GM20000 (cell line): ENCODE results near the gene PSG6.
"Not testable (repeated sequence)": the region's sequence is repeated elsewhere in the genome, so short reads cannot be mapped to it uniquely, and the experiment has no call there.

ENCODE experiments used
- DNase-seq: peaks from one replicate; pipeline ENCODE4 v3.0.0; 2012; ENCODE audit warnings: low spot score
- TF ChIP-seq, protein P1 (sequence below): IDR thresholded peaks from 2 replicates; pipeline ENCODE4 v1.5.1; 2012; ENCODE audit warnings: mild to moderate bottlenecking, control low read depth; ENCODE audit errors: extremely low read depth, missing control alignments

The PSG6 gene

DNA sequence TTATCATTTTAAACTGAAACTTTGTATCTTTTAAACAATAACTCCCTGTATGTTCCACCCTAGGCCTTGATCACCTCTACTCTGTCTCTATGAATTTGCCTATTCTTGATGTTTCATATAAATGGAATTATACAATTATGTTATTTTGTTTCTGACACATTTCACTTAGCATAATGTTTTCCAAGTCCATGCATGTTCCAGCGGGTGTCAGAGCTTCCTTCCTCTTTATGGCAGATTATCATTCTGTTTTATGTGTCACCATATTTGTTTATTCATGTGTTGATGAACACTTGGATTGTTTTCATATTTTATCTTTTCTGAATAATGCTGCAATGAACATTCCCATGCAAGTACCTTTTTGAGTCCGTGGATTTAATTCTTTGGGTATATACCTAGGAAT lies 35.0 kb downstream of the PSG6 start:
- DNase-seq: not testable (repeated sequence)

DNA sequence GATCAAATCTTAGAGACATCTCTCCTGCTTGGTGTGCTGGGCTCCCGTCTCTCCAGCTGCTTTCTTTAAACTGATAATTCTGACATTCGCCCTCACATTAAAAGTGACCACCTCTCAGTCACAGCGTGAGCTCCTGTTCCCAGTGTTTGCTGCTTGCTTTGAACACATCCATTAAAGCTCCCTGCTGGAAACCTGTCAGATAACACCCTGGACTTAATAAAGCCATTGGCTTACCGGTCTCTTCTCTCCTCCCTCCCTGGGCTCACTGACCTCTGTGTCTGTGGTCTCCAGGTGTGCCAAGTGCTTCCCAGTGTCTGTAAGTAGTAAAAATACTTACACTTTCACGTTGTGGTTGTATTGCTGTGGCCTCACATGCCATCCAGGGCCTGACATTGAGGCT lies 35.7 kb downstream of the PSG6 start:
- not testable (repeated sequence) for DNase-seq

GRCh38 chr19:42881279-42881678 lies 36.4 kb downstream of the PSG6 start:
- TF ChIP-seq, protein P1, sequence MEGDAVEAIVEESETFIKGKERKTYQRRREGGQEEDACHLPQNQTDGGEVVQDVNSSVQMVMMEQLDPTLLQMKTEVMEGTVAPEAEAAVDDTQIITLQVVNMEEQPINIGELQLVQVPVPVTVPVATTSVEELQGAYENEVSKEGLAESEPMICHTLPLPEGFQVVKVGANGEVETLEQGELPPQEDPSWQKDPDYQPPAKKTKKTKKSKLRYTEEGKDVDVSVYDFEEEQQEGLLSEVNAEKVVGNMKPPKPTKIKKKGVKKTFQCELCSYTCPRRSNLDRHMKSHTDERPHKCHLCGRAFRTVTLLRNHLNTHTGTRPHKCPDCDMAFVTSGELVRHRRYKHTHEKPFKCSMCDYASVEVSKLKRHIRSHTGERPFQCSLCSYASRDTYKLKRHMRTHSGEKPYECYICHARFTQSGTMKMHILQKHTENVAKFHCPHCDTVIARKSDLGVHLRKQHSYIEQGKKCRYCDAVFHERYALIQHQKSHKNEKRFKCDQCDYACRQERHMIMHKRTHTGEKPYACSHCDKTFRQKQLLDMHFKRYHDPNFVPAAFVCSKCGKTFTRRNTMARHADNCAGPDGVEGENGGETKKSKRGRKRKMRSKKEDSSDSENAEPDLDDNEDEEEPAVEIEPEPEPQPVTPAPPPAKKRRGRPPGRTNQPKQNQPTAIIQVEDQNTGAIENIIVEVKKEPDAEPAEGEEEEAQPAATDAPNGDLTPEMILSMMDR: peak; percentile 18
- not testable (repeated sequence) for DNase-seq

- not testable (repeated sequence) for DNase-seq
Observed at GRCh38 chr19:42880621-42881020, 37.1 kb downstream of the PSG6 start.

DNA sequence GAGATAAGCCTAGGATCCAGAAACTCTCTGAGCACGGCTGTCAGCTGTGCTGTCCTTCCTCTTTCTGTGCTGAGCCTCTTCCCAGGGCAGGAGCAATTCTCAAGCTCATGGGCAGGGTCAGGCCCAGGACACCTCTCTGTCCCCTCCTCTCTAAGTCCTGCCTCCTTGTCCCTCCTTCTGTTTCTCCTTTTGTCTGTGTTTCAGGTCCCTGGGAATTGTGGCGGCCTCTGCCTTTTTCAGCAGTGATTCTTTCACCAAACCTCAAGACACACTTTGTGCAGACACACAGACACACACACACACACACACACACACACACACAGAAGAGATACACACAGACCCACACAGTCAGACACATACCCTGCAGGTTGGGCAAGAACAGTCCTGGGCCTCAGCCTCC lies 38.1 kb downstream of the PSG6 start, which contains the start of gene PSG1:
PSG1 (minus strand) TSS at position 101 of the 400 bp plus-strand sequence. CDS start 132 bp downstream, outside the sequence.
- no peak for DNase-seq
- TF ChIP-seq, protein P1: no peak

DNA sequence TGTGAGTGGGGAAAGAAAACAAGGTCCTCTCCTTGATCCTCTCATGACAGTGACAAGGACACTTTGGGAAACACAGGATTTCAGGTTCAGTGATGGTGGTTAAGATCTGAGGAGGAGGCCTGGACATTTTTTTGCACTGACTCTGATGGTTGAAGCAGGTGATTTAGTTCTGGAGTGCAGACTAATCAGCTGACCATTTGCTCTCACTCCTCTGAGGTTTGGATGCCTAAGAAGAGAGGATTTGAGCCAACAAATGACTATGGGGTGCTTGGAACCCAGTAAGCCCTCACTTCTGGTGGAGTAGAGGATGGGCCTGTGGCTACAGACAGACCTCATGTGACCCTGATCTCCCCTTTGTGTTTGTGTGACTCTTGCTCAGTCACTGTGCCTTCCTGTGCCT lies 41.1 kb downstream of the PSG6 start:
- not testable (repeated sequence) for DNase-seq

GRCh38 chr19:42875881-42876280 lies 41.8 kb downstream of the PSG6 start:
- DNase-seq: not testable (repeated sequence)

DNA sequence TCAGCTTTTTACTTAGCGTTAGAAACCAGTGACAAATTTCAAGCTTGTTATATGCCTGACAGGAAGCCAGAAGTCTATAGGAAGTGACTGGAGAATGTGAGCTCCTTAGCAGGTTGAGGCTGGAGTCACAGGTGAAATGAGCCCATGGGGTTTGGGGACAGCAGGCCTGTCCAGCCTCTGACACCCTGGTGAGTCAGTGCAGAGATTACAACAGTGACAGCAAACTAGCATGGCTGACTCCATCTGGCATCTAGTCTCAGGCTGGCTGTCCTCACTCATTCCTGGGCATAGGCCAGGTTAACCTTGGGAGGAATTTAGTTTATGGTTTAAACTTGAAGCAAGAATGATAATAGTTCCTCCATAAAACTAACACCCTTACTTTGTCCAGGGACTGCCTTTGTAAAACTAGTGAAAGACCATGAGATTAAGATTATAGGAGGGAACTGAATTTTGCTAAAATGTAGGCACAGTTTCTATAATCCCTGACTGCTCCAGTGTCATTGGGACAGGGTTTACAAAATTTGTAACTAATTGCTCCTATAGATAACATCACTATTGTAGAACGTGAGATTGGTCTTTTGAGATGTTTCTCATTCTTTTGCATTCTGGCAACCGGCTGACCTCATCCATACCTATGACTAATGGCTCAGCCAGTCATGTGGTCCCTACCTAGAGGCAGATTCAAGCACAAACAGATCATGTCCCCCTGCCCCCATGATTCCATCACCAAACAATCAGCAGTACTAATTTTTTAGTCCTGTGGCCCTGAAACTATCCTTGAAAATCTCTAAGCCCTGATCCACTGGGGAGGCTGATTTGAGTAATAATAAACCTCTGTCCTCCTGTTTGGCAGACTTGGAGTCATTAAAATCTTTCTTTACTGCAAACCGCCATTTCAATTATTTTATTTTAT lies 42.5 kb downstream of the PSG6 start:
- not testable (repeated sequence) for DNase-seq

DNA sequence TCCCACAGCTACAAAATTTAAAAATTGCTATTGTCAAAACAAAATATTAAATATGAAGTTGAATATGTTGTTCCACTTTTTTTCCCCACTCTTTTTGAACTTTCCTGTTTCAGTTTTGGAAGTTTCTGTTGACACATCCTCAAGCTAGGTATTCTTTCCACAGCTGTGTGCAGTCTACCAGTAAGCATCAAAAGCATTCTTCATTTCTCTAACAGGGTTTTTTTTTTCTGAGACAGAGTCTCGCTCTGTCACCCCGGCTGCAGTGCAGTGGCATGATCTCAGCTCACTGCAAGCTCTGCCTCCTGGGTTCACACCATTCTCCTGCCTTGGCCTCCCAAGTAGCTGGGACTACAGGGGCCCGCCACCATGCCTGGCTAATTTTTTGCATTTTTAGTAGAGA lies 43.6 kb downstream of the PSG6 start:
- DNase-seq: not testable (repeated sequence)

DNA sequence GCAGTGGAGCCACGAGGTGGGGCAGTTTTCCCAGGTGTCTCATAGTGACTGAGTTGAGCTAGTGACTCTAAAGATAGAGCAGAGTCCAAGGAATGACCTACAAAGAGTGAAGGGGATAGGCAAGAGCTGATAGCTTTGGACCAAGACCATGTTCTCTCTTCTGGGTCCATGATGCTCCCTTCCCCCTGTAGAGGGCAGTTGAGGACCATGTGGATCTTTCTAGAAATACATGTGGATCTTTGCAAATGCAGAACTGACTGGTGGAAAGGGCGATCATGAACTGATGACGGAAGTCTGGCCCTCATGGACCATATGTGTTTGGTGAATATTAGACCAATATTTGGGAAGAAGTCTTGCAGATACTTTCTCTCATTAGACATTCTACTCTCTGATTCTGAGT lies 45.1 kb downstream of the PSG6 start:
- DNase-seq: no peak
- TF ChIP-seq, protein P1: no peak

DNA sequence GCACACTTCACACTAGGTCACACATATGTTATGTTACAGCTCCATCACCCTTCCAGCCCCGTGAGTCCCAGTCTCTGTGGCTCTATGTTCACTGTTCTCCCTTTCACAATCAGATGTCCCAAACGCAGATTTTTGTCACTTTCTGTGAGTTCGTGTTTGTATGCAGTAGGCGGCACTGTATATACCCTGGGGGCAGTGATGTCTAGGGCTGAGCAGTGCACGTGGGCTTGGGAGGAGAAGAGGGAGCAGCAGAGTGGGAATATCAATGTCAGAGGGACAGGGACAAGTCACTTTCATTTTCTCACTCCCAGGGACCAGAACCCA lies 60.2 kb downstream of the PSG6 start:
- no peak for DNase-seq
- TF ChIP-seq, protein P1: no peak

GRCh38 chr19:42856866-42857543 lies 60.7 kb downstream of the PSG6 start:
- DNase-seq: not testable (repeated sequence)

DNA sequence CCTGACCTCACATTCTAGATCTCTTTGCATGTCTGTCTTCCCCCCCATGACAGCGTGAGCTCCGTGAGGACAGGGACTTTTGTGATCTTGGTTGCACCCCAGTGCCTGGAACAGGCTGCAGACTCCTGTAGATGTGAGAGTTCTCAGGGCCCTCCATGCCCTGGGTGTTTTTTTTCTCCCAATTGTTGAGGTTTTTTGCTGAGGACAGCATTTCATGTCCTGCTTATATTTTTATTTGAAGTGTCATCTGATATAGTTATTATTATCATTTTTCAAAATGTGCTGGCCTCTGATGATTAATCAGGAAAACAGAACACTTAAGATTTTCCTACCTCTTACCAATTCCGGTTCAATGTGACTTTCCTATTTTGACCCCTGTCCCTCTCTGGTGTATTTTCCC lies 62.9 kb downstream of the PSG6 start:
- DNase-seq: not testable (repeated sequence)

DNA sequence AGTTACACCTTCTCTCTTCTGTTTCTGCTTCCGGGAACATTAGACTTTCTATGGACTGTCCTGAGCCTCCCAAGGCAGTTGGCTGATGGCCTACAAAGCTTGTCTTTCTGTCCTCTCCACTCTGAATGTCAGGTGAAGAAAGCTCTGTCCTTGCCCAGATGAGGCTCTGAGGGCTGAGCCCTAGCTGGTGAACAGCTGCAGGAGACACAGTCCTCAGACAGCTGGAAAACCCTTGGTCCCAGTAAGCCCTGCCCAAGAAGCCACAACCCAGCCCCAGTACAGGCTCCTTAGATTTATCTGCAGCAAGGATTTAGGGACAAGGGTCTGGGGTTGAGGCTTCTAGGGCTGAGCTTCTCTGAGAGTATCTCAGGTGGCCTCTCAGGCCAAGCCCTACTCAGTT lies 64.5 kb downstream of the PSG6 start:
- not testable (repeated sequence) for DNase-seq

GRCh38 chr19:42852821-42853220 lies 64.9 kb downstream of the PSG6 start:
- DNase-seq: not testable (repeated sequence)
